PC-9 (cell line): Measurements from ENCODE around the gene SOD2. TPM values are rescaled to one million over a fixed set of nuclear protein-coding genes. Genes with fewer than 3 reads are reported as not detected.
"Not testable (repeated sequence)": the region's sequence is repeated elsewhere in the genome, so short reads cannot be mapped to it uniquely, and the experiment has no call there.

Experiments used
- BruUV-seq: library from RNA; stranded (reverse); fragments of 400-500 nt; replicated peaks from 2 replicates; lab custom pipeline; 2021; lab: Mats Ljungman, UMichigan
- CTCF ChIA-PET: fragments of 300-600 bp; sonication (Branson Sonifier 250); formaldehyde crosslinking; loops from one replicate; lab custom pipeline; 2022; ENCODE audit warnings: antibody characterized with exemption; lab: Charles Lee
- POLR2A ChIA-PET: fragments of 300-600 bp; sonication (Branson Sonifier 250); formaldehyde crosslinking; loops from one replicate; lab custom pipeline; 2022; ENCODE audit warnings: antibody characterized with exemption; ENCODE audit not compliant: unreplicated experiment; lab: Charles Lee
- DNase-seq, 2 experiments: peaks; one replicate each; pipeline versions ENCODE4 v3.0.0 to v3.0.0-alpha.2; 2015 to 2022; ENCODE audit warnings: mixed read lengths in 1 of 2
- H2AFZ ChIP-seq: fragments of 200-600 bp; sonication (generic); 2 replicates; pipeline ENCODE4 v1.8.1; 2017; ENCODE audit warnings: antibody characterized with exemption
- H3F3A ChIP-seq: fragments of 200-600 bp; sonication (generic); 2 replicates; pipeline ENCODE4 v1.8.1; 2017; ENCODE audit warnings: antibody characterized with exemption, mild to moderate bottlenecking, low read depth; ENCODE audit not compliant: insufficient read depth
- H3K27ac ChIP-seq: fragments of 200-600 bp; sonication (generic); 2 replicates; pipeline ENCODE4 v1.6.1; 2016; ENCODE audit warnings: mixed run types
- H3K27me3 ChIP-seq: fragments of 200-600 bp; sonication (generic); 2 replicates; pipeline ENCODE4 v1.6.1; 2016; ENCODE audit warnings: low read depth, mixed run types; ENCODE audit not compliant: insufficient read depth
- H3K36me3 ChIP-seq: fragments of 200-600 bp; sonication (generic); 2 replicates; pipeline ENCODE4 v1.6.1; 2016; ENCODE audit warnings: low read depth, mixed run types
- H3K4me1 ChIP-seq: fragments of 200-600 bp; sonication (generic); replicated peaks from 2 replicates; pipeline ENCODE4 v1.6.1; 2016; ENCODE audit warnings: mixed run types; ENCODE audit not compliant: insufficient read depth
- H3K4me2 ChIP-seq: fragments of 200-600 bp; sonication (generic); 2 replicates; pipeline ENCODE4 v1.6.1; 2017; ENCODE audit warnings: mixed run types
- H3K4me3 ChIP-seq: fragments of 200-600 bp; sonication (generic); 2 replicates; pipeline ENCODE4 v1.6.1; 2016; ENCODE audit warnings: mixed run types
- H3K79me2 ChIP-seq: fragments of 200-600 bp; sonication (generic); 2 replicates; pipeline ENCODE4 v1.6.1; 2017; ENCODE audit warnings: low read depth, mixed run types
- H3K9me2 ChIP-seq: fragments of 200-600 bp; sonication (generic); 2 replicates; pipeline ENCODE4 v1.8.1; 2017; ENCODE audit warnings: mild to moderate bottlenecking; ENCODE audit not compliant: insufficient read depth
- H3K9me3 ChIP-seq: fragments of 200-600 bp; sonication (generic); 2 replicates; pipeline ENCODE4 v1.8.1; 2016; ENCODE audit warnings: low read depth; ENCODE audit not compliant: insufficient read depth
- H4K20me1 ChIP-seq: fragments of 200-600 bp; sonication (generic); 2 replicates; pipeline ENCODE4 v1.8.1; 2017; ENCODE audit not compliant: insufficient read depth
- EZH2 ChIP-seq: fragments of 200-600 bp; sonication (generic); IDR thresholded peaks from 2 replicates; pipeline ENCODE4 v1.8.0; 2017; ENCODE audit warnings: antibody characterized with exemption, low read depth
- intact Hi-C: fragments of 100-400 bp; cut with micrococcal nuclease; formaldehyde crosslinking; loops from one replicate; pipeline ENCODE4 v1.10.0; 2022; ENCODE audit not compliant: unreplicated experiment
- total RNA-seq: library from RNA; stranded (reverse); gene quantifications from 2 replicates; pipeline ENCODE4 v1.2.3, GENCODE V29; 2021
- TF ChIP-seq, protein P1 (sequence below): fragments of 200-600 bp; sonication (generic); conservative IDR thresholded peaks from 2 replicates; pipeline ENCODE4 v1.6.1; 2017; ENCODE audit warnings: mixed run types, antibody characterized with exemption, mild to moderate bottlenecking, moderate library complexity

The SOD2 gene
- total RNA-seq, 1 experiment from 2014 or later, result 63.3 TPM

DNA sequence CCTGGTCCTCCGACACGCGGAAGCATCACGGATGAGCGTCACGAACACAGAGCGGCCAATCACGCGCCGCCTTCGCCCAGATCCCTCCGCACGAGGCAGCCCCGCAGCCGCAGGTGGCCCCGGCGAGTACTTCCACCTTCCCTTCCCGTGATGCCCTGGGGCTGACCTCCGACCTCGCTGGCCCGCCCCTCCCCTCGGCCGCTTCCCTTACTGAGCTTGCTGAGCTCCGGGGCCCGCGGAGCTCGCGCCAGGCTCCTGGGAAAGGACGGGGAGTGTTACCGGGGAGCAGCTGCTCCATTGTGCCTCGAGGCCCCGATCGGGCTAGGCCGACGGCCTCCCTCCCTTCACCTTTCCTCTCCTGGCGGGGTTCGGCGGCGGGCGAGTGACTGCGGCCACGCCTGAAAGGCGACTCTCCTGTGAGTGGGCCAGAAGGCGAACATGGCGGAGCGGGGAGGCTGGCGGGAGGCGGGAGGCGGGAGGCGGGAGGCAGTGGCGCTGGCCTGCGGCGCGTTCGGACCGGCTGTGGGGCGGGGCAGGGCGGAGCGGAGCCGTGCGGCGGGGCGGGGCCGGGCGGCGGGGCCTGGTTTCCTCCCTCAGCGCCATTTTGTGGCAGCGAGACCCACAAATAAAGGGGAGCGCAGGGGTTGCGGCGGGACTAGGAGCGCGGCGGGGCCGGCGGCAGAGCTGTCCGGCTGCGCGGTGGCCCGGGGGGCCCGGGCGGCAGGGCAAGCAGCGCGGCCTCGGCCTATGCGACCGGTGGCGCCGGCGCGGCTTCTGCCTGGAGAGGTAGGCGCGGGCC lies 34.1 kb upstream of the SOD2 start, which contains the start of gene WTAP:
Gene WTAP, plus strand, starts transcription at position 589 of the 799 bp plus-strand sequence. CDS start 8,760 bp downstream, outside the sequence.
- BruUV-seq, result no TSS peak
- Histone ChIP-seq H3K4me3 (peak within 1 kb of the TSS; percentile 69), H3K4me1 (peaks cover 17% of the 10 kb centered on the region), H3K4me2 (peak within 1 kb of the TSS; percentile 96), H3K79me2 (peaks cover 93% of the 10 kb centered on the region), H3F3A (peaks cover 4% of the 10 kb centered on the region; the same call in 1 of the 2 replicates), H4K20me1 (peaks cover 42% of the 10 kb centered on the region), H3K36me3 (peaks cover 18% of the 10 kb centered on the region), H3K27ac (peak within 1 kb of the TSS; percentile 91), H3K9me2 (no peaks in the 10 kb centered on the region), H3K9me3 (no peaks in the 10 kb centered on the region), H3K27me3 (no peaks in the 10 kb centered on the region), H2AFZ (peak within 1 kb of the TSS; percentile 90)
- intact Hi-C loops, result loop anchor here (1.0 to 2.0 kb wide), 3 partner anchors 32 to 64 kb away; partner anchors contain the start of genes ACAT2 and MRPL18
- ChIA-PET CTCF (interaction anchor here (0.6 kb wide), 2 partner anchors 10 to 33 kb away, joined by 3 to 5 read pairs; no protein-coding TSS in a partner anchor), POLR2A (interaction anchor here (0.5 to 0.6 kb wide), 5 partner anchors 14 to 425 kb away, joined by 3 to 10 read pairs (median 5); no protein-coding TSS in a partner anchor)
- DNase-seq, result peak; percentile 87 to 90
- TF ChIP-seq EZH2, result no peak
- TF ChIP-seq, protein P1, sequence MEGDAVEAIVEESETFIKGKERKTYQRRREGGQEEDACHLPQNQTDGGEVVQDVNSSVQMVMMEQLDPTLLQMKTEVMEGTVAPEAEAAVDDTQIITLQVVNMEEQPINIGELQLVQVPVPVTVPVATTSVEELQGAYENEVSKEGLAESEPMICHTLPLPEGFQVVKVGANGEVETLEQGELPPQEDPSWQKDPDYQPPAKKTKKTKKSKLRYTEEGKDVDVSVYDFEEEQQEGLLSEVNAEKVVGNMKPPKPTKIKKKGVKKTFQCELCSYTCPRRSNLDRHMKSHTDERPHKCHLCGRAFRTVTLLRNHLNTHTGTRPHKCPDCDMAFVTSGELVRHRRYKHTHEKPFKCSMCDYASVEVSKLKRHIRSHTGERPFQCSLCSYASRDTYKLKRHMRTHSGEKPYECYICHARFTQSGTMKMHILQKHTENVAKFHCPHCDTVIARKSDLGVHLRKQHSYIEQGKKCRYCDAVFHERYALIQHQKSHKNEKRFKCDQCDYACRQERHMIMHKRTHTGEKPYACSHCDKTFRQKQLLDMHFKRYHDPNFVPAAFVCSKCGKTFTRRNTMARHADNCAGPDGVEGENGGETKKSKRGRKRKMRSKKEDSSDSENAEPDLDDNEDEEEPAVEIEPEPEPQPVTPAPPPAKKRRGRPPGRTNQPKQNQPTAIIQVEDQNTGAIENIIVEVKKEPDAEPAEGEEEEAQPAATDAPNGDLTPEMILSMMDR, result no peak

DNA sequence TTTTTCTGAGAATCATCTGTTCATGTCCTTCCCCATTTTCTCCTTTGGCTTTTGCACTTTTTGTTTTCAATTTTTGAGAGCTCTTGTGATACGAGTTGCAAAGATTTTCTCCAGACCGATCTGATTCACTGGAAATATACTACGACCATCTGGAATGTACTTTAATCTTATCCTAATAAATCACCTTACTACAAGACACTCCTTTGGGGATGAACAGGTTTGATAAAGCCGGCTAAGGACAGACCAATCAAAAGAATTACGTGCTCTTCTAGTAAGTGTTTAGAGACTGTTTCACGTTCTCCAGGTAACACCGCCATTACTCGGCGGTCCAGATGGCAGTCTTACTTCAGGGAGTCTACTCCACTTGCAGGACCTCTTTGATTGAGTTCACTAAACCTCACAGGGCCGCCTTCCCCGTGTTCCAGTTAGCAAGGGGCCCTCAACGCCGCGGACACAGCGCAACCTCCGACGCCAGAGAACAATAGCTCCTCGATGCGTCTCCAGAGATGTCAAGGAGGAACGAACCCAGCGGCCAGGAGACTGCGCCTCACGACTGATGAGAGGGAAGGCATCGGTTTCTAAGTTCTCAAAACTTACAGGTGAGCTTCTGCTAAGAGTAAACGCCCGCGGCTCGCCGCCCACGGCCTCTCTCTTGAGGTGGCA lies 33.3 kb upstream of the SOD2 start:
- H3K27me3 ChIP-seq, result no peaks in the 10 kb centered on the region
- H3K79me2 ChIP-seq, result peaks cover 87% of the 10 kb centered on the region
- H3K4me2 ChIP-seq, result peak overlapping the region; percentile 91
- H4K20me1 ChIP-seq, result peaks cover 35% of the 10 kb centered on the region
- H3F3A ChIP-seq, result peaks cover 4% of the 10 kb centered on the region; the same call in 1 of the 2 replicates
- no peak for DNase-seq
- intact Hi-C loops, result loop anchor here (2.0 kb wide), 2 partner anchors 32 to 64 kb away; partner anchors contain the start of gene MRPL18
- no peaks in the 10 kb centered on the region for H3K9me3 ChIP-seq
- H2AFZ ChIP-seq, result peak overlapping the region; percentile 90
- TF ChIP-seq, protein P1, result no peak
- TF ChIP-seq EZH2, result no peak
- BruUV-seq, result TSS peak; percentile 60
- peak overlapping the region; percentile 91 for H3K27ac ChIP-seq
- H3K4me3 ChIP-seq, result peak overlapping the region; percentile 69
- ChIA-PET POLR2A (no interaction called here), CTCF (interaction anchor here (0.6 kb wide), 1 partner anchor 81 kb away, joined by 3 read pairs; no protein-coding TSS in a partner anchor)
- no peaks in the 10 kb centered on the region for H3K9me2 ChIP-seq
- H3K36me3 ChIP-seq, result peaks cover 11% of the 10 kb centered on the region
- peaks cover 17% of the 10 kb centered on the region for H3K4me1 ChIP-seq

DNA sequence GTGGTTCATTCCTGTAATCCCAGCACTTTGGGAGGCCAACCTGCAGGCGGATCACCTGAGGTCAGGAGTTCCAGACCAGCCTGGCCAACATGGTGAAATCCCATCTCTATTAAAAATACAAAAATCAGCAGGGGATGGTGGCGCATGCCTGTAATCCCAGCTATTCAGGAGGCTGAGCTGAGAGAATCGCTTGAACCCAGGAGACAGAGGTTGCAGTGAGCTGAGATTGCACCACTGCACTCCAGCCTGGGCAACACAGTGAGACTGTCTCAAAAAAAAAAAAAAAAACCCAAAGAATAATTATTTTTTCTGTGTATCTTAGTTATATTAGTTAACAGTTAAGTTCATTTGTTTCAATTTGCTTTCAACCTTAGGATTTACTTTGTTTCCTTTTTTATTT lies 32.2 kb upstream of the SOD2 start:
- Histone ChIP-seq H3K4me3 (peak overlapping the region; percentile 17; the same call in 1 of the 2 replicates), H3K4me1 (peaks cover 14% of the 10 kb centered on the region), H3K79me2 (peaks cover 79% of the 10 kb centered on the region), H4K20me1 (peaks cover 23% of the 10 kb centered on the region), H3K4me2 (peak overlapping the region; percentile 91)
- H3K36me3 ChIP-seq, POLR2A ChIA-PET, H3K27ac ChIP-seq, H3K9me2 ChIP-seq, BruUV-seq, DNase-seq, CTCF ChIA-PET, H3F3A ChIP-seq, H3K27me3 ChIP-seq, intact Hi-C loops, H2AFZ ChIP-seq, H3K9me3 ChIP-seq: not testable (repeated sequence)
